Natural killer cell (primary cell): ENCODE results near the gene RAD21L1. TPM values are rescaled to one million over a fixed set of nuclear protein-coding genes. Genes with fewer than 3 reads are reported as not detected.

Experiments
- ATAC-seq, 3 donors: fragments of 150-1000 bp in 2 of 3; fragments of 200-7000 bp in 1 of 3; cut with Tn5 transposase; 1 replicate in 1 of 3; 2 replicates in 2 of 3; pipeline ENCODE4 v1.10.0; 2021; ENCODE audit warnings: mild to moderate bottlenecking in 2 of 3, moderate library complexity in 2 of 3
- DNase-seq, 2 donors: peaks; one replicate each; pipeline versions ENCODE4 v3.0.0 to v3.0.0-alpha.2; 2013 to 2021; ENCODE audit warnings: mixed read lengths in 1 of 2
- H3K27ac ChIP-seq: one replicate; pipeline ENCODE4 v1.5.1; 2013; ENCODE audit warnings: mild to moderate bottlenecking, low read length
- H3K27me3 ChIP-seq: one replicate; pipeline ENCODE4 v1.6.1; 2013; ENCODE audit warnings: low read length; ENCODE audit not compliant: control insufficient read depth, insufficient read depth
- H3K36me3 ChIP-seq: one replicate; pipeline ENCODE4 v1.6.1; 2013; ENCODE audit warnings: low read length; ENCODE audit not compliant: control insufficient read depth, insufficient read depth
- H3K4me1 ChIP-seq: one replicate; pipeline ENCODE4 v1.6.1; 2013; ENCODE audit warnings: low read length; ENCODE audit not compliant: control insufficient read depth, insufficient read depth
- H3K4me3 ChIP-seq: one replicate; pipeline ENCODE4 v1.5.1; 2013; ENCODE audit warnings: low read length
- H3K9me3 ChIP-seq: one replicate; pipeline ENCODE4 v1.6.1; 2013; ENCODE audit warnings: low read length; ENCODE audit not compliant: control insufficient read depth, insufficient read depth
- H3K27ac Mint-ChIP-seq, 2 donors: one replicate each; pipeline ENCODE4 v1.8.0; 2022; ENCODE audit warnings: mild to moderate bottlenecking in 2 of 2, mixed read lengths in 2 of 2, moderate library complexity in 1 of 2
- H3K27me3 Mint-ChIP-seq, 2 donors: one replicate each; pipeline ENCODE4 v1.8.0; 2022; ENCODE audit warnings: low read depth in 2 of 2, mixed read lengths in 2 of 2
- H3K36me3 Mint-ChIP-seq: one replicate; pipeline ENCODE4 v1.8.0; 2022; ENCODE audit warnings: mixed read lengths
- H3K4me1 Mint-ChIP-seq, 2 donors: one replicate each; pipeline ENCODE4 v1.8.0; 2022; ENCODE audit warnings: mixed read lengths in 2 of 2
- H3K4me3 Mint-ChIP-seq: one replicate; pipeline ENCODE4 v1.8.0; 2022; ENCODE audit warnings: mild to moderate bottlenecking, moderate library complexity, mixed read lengths
- H3K9me3 Mint-ChIP-seq, 2 donors: one replicate each; pipeline ENCODE4 v1.8.0; 2022; ENCODE audit warnings: mixed read lengths in 2 of 2
- CTCF ChIP-seq: fragments of 200-600 bp; IDR thresholded peaks from one replicate; pipeline ENCODE4 v1.8.0; 2022; ENCODE audit warnings: antibody characterized with exemption
- WGBS: methylation state at CpG from one replicate; pipeline ENCODE4 v1.1.7; 2013; ENCODE audit warnings: missing lambda C conversion rate; ENCODE audit not compliant: insufficient coverage; 5-methylcytosine and 5-hydroxymethylcytosine counted together
- intact Hi-C: fragments of 100-400 bp; cut with micrococcal nuclease; formaldehyde crosslinking; loops from one replicate; pipeline ENCODE4 v1.14.2; 2022
- total RNA-seq, 4 donors: library from RNA; stranded (reverse); fragments of 120-200 nt in 1 of 4; gene quantifications; one replicate each; pipeline versions ENCODE4 v1.2.3 to v1.2.4, GENCODE V29; 2013 to 2022

Gene RAD21L1
- total RNA-seq, 3 donors from 2014 or later (not counting 1 experiment from before 2014, with no cell fraction given): not detected

GRCh38 chr20:1206366-1207148 lies 19.3 kb upstream of the RAD21L1 start:
- H3K27ac Mint-ChIP-seq: no peak overlapping the region
- H3K36me3 Mint-ChIP-seq: no peaks in the 10 kb centered on the region
- intact Hi-C loops: no loop called here
- no peaks in the 10 kb centered on the region for H3K36me3 ChIP-seq
- H3K4me1 ChIP-seq: no peaks in the 10 kb centered on the region
- H3K4me3 Mint-ChIP-seq: no peak overlapping the region
- no peak overlapping the region for H3K27ac ChIP-seq
- no peak overlapping the region for H3K4me3 ChIP-seq
- no peaks in the 10 kb centered on the region for H3K27me3 ChIP-seq
- TF ChIP-seq CTCF: no peak
- no peaks in the 10 kb centered on the region for H3K9me3 ChIP-seq
- no peaks in the 10 kb centered on the region for H3K9me3 Mint-ChIP-seq
- 94% methylated on average over 18 of the region's 19 CpGs for WGBS
- no peak for DNase-seq
- no peak for ATAC-seq
- no peaks in the 10 kb centered on the region for H3K4me1 Mint-ChIP-seq
- peaks cover 4 to 7% of the 10 kb centered on the region in 2 donors for H3K27me3 Mint-ChIP-seq

- no peak for DNase-seq
- H3K27ac Mint-ChIP-seq: no peak overlapping the region
- no peak overlapping the region for H3K27ac ChIP-seq
- H3K9me3 Mint-ChIP-seq: no peaks in the 10 kb centered on the region
- H3K4me1 ChIP-seq: no peaks in the 10 kb centered on the region
- ATAC-seq: no peak
- no peak for TF ChIP-seq CTCF
- H3K27me3 Mint-ChIP-seq: peaks cover 9 to 11% of the 10 kb centered on the region in 2 donors
- peaks cover 0 to under 1% of the 10 kb centered on the region in 2 donors for H3K4me1 Mint-ChIP-seq
- no peak overlapping the region for H3K4me3 Mint-ChIP-seq
- intact Hi-C loops: no loop called here
- 89% methylated on average over 3 of the region's 3 CpGs for WGBS
- H3K9me3 ChIP-seq: no peaks in the 10 kb centered on the region
- no peaks in the 10 kb centered on the region for H3K36me3 ChIP-seq
- H3K4me3 ChIP-seq: no peak overlapping the region
- no peaks in the 10 kb centered on the region for H3K36me3 Mint-ChIP-seq
- H3K27me3 ChIP-seq: no peaks in the 10 kb centered on the region
Measured at GRCh38 chr20:1207293-1207878, 18.5 kb upstream of the RAD21L1 start.

- Mint-ChIP-seq H3K27me3 (peaks cover 8 to 23% of the 10 kb centered on the region in 2 donors), H3K4me3 (no peak overlapping the region), H3K9me3 (no peaks in the 10 kb centered on the region), H3K36me3 (no peaks in the 10 kb centered on the region), H3K27ac (no peak overlapping the region), H3K4me1 (peaks cover 5 to 8% of the 10 kb centered on the region in 2 donors)
- Histone ChIP-seq H3K4me1 (peaks cover 4% of the 10 kb centered on the region), H3K4me3 (no peak overlapping the region), H3K9me3 (no peaks in the 10 kb centered on the region), H3K36me3 (no peaks in the 10 kb centered on the region), H3K27ac (no peak overlapping the region), H3K27me3 (no peaks in the 10 kb centered on the region)
- no peak for TF ChIP-seq CTCF
- ATAC-seq (no peak), DNase-seq (no peak)
- 57% methylated on average over 4 of the region's 5 CpGs for WGBS
- intact Hi-C loops: loop anchor here (10.0 kb wide), 1 partner anchor 105 kb away; no protein-coding TSS in a partner anchor
Measured at GRCh38 chr20:1209447-1210387, 16.1 kb upstream of the RAD21L1 start.
